IMR-90 (cell line): ENCODE measurements around the gene EPM2AIP1. TPM values are rescaled to one million over a fixed set of nuclear protein-coding genes. Genes with fewer than 3 reads are reported as not detected.

Source experiments
- ATAC-seq: fragments of 200-7000 bp; cut with Tn5 transposase; 2 replicates; pipeline ENCODE4 v1.9.1; 2020; ENCODE audit warnings: low read depth, mild to moderate bottlenecking, moderate library complexity
- BruUV-seq: library from RNA; stranded (reverse); fragments of 400-500 nt; replicated peaks from 2 replicates; lab custom pipeline; 2021; lab: Mats Ljungman, UMichigan
- CTCF ChIA-PET: fragments of 300-600 bp; formaldehyde crosslinking; extraction: SDS; loops from one replicate; lab custom pipeline; 2021; ENCODE audit warnings: antibody characterized with exemption; lab: Yijun Ruan, JAX
- POLR2A ChIA-PET: fragments of 300-600 bp; sonication (Branson Sonifier 250); formaldehyde crosslinking; loops from one replicate; lab custom pipeline; 2022; ENCODE audit warnings: antibody characterized with exemption; ENCODE audit not compliant: unreplicated experiment; lab: Charles Lee
- DNase-seq: peaks from one replicate; pipeline ENCODE4 v3.0.0; 2013
- H2AFZ ChIP-seq: replicated peaks from 2 replicates; pipeline ENCODE3; 2013; ENCODE audit warnings: low read length, mild to moderate bottlenecking; ENCODE audit not compliant: poor library complexity
- H2AK5ac ChIP-seq: 2 replicates; pipeline ENCODE4 v1.6.1; 2013; ENCODE audit warnings: low read depth, low read length, inconsistent platforms
- H2AK9ac ChIP-seq: replicated peaks from 2 replicates; pipeline ENCODE3; 2013; ENCODE audit warnings: mild to moderate bottlenecking, low read depth, low read length, moderate library complexity; ENCODE audit not compliant: poor library complexity
- H2BK120ac ChIP-seq: 2 replicates; pipeline ENCODE4 v1.6.1; 2013; ENCODE audit warnings: low read depth, low read length, inconsistent platforms
- H2BK15ac ChIP-seq: 3 replicates; pipeline ENCODE4 v1.6.1; 2013; ENCODE audit warnings: low read depth, low read length, inconsistent platforms
- H2BK20ac ChIP-seq: 2 replicates; pipeline ENCODE4 v1.6.1; 2013; ENCODE audit warnings: low read depth, mild to moderate bottlenecking, inconsistent platforms, low read length, moderate library complexity
- H2BK5ac ChIP-seq: 2 replicates; pipeline ENCODE4 v1.6.1; 2013; ENCODE audit warnings: mild to moderate bottlenecking, low read depth, low read length, inconsistent platforms; ENCODE audit not compliant: poor library complexity, severe bottlenecking
- H3K14ac ChIP-seq: replicated peaks from 2 replicates; pipeline ENCODE4 v1.6.1; 2013; ENCODE audit warnings: low read depth, low read length, inconsistent platforms
- H3K18ac ChIP-seq: 2 replicates; pipeline ENCODE4 v1.6.1; 2013; ENCODE audit warnings: low read depth, low read length, control low read depth
- H3K23ac ChIP-seq: 2 replicates; pipeline ENCODE4 v1.6.1; 2013; ENCODE audit warnings: low read depth, low read length, inconsistent platforms
- H3K27ac ChIP-seq: 2 replicates; pipeline ENCODE4 v1.5.1; 2013; ENCODE audit warnings: mild to moderate bottlenecking, control low read depth, low read length; ENCODE audit not compliant: insufficient read depth
- H3K27me3 ChIP-seq: 2 replicates; pipeline ENCODE4 v1.6.1; 2013; ENCODE audit warnings: low read length; ENCODE audit not compliant: control insufficient read depth, insufficient read depth
- H3K36me3 ChIP-seq: 2 replicates; pipeline ENCODE4 v1.6.1; 2013; ENCODE audit warnings: low read length, mixed read lengths; ENCODE audit not compliant: control insufficient read depth, insufficient read depth
- H3K4ac ChIP-seq: 2 replicates; pipeline ENCODE4 v1.6.1; 2013; ENCODE audit warnings: low read depth, low read length, inconsistent platforms
- H3K4me1 ChIP-seq: 2 replicates; pipeline ENCODE4 v1.6.1; 2013; ENCODE audit warnings: low read length, mixed read lengths; ENCODE audit not compliant: control insufficient read depth, insufficient read depth
- H3K4me2 ChIP-seq: 2 replicates; pipeline ENCODE4 v1.6.1; 2013; ENCODE audit warnings: low read depth, mild to moderate bottlenecking, control low read depth, low read length, moderate library complexity
- H3K4me3 ChIP-seq: 2 replicates; pipeline ENCODE4 v1.5.1; 2013; ENCODE audit warnings: low read depth, mild to moderate bottlenecking, control low read depth, low read length, moderate library complexity; ENCODE audit not compliant: insufficient read depth
- H3K56ac ChIP-seq: 2 replicates; pipeline ENCODE4 v1.6.1; 2013; ENCODE audit warnings: low read length, inconsistent platforms; ENCODE audit not compliant: insufficient read depth; ENCODE audit errors: extremely low read depth
- H3K79me1 ChIP-seq, 2 experiments: 2 replicates each; pipeline ENCODE4 v1.6.1; 2013; ENCODE audit warnings: low read length in 2 of 2, inconsistent platforms in 1 of 2, low read depth in 1 of 2
- H3K9ac ChIP-seq: 2 replicates; pipeline ENCODE4 v1.6.1; 2013; ENCODE audit warnings: low read depth, low read length, control low read depth
- H3K9me1 ChIP-seq: 2 replicates; pipeline ENCODE4 v1.6.1; 2013; ENCODE audit warnings: low read length, inconsistent platforms; ENCODE audit not compliant: insufficient read depth
- H3K9me3 ChIP-seq: 2 replicates; pipeline ENCODE4 v1.6.1; 2013; ENCODE audit warnings: low read length; ENCODE audit not compliant: control insufficient read depth, insufficient read depth
- H4K20me1 ChIP-seq: 2 replicates; pipeline ENCODE4 v1.6.1; 2013; ENCODE audit warnings: low read length, inconsistent platforms; ENCODE audit not compliant: insufficient read depth
- H4K5ac ChIP-seq: 2 replicates; pipeline ENCODE4 v1.6.1; 2013; ENCODE audit warnings: mild to moderate bottlenecking, low read depth, low read length, control low read depth
- H4K8ac ChIP-seq, 2 experiments: 2 replicates each; pipeline ENCODE4 v1.6.1; 2013; ENCODE audit warnings: low read depth in 2 of 2, low read length in 2 of 2, control low read depth in 1 of 2, inconsistent platforms in 1 of 2
- H4K91ac ChIP-seq: 2 replicates; pipeline ENCODE4 v1.6.1; 2013; ENCODE audit warnings: low read depth, low read length, inconsistent platforms; ENCODE audit not compliant: insufficient read depth
- BHLHE40 ChIP-seq: fragments of 150-350 bp; IDR thresholded peaks from 2 replicates; pipeline ENCODE4 v1.6.1; 2016; ENCODE audit warnings: mild to moderate bottlenecking, low read depth, low read length
- CEBPB ChIP-seq: IDR thresholded peaks from 2 replicates; pipeline ENCODE4 v1.6.1; 2012; ENCODE audit warnings: low read depth, low read length, improper control_type of control experiment
- CTCF ChIP-seq: conservative IDR thresholded peaks from 2 replicates; pipeline ENCODE4 v1.5.1; 2012; ENCODE audit warnings: mild to moderate bottlenecking, low read depth, low read length, improper control_type of control experiment
- FOS ChIP-seq: fragments of 150-350 bp; IDR thresholded peaks from 2 replicates; pipeline ENCODE4 v1.6.1; 2016; ENCODE audit warnings: low read depth, low read length
- MAZ ChIP-seq: IDR thresholded peaks from 2 replicates; pipeline ENCODE4 v1.6.1; 2012; ENCODE audit warnings: low read depth, mild to moderate bottlenecking, low read length, improper control_type of control experiment, moderate library complexity, borderline replicate concordance
- POLR2A ChIP-seq: IDR thresholded peaks from 2 replicates; pipeline ENCODE4 v1.6.1; 2012; ENCODE audit warnings: mild to moderate bottlenecking, low read depth, low read length
- RAD21 ChIP-seq: IDR thresholded peaks from 2 replicates; pipeline ENCODE4 v1.6.1; 2012; ENCODE audit warnings: low read length, improper control_type of control experiment
- RFX5 ChIP-seq: IDR thresholded peaks from 2 replicates; pipeline ENCODE4 v1.8.0; 2012; ENCODE audit warnings: low read depth, mild to moderate bottlenecking, low read length, moderate library complexity
- USF2 ChIP-seq: fragments of 150-350 bp; IDR thresholded peaks from 2 replicates; pipeline ENCODE4 v1.6.1; 2017; ENCODE audit warnings: mild to moderate bottlenecking, antibody characterized with exemption, low read length, low read depth
- dilution Hi-C: fragments of 300-500 bp; cut with HindIII; formaldehyde crosslinking; loops from one replicate; pipeline ENCODE4 v1.14.3; 2018; ENCODE audit warnings: low sequenced_read_pairs; ENCODE audit not compliant: unreplicated experiment
- in situ Hi-C: fragments of 300-500 bp; cut with MboI; formaldehyde crosslinking; loops from 3 replicates; pipeline ENCODE4 v1.14.3; 2019; ENCODE audit warnings: low sequenced_read_pairs, inconsistent platforms, mixed read lengths
- intact Hi-C: fragments of 100-400 bp; cut with micrococcal nuclease; formaldehyde crosslinking; loops from 2 replicates; pipeline ENCODE4 v1.10.0; 2022
- polyA plus RNA-seq, 3 experiments: library from polyadenylated mRNA; depleted of rRNA; stranded (reverse); fragments of >200 nt; gene quantifications; 2 replicates each; pipeline ENCODE4 v1.2.3, GENCODE V29; 2012; ENCODE audit warnings: low replicate concordance in 1 of 3
- total RNA-seq: library from RNA; depleted of rRNA; stranded (reverse); fragments of >200 nt; gene quantifications from 2 replicates; pipeline ENCODE4 v1.2.3, GENCODE V29; 2012

The EPM2AIP1 gene
- total and polyA plus RNA-seq, 2 of the 4 experiments (the other 2 are of a cell fraction), result 6.4 to 13.4 TPM

- no peak overlapping the region for H4K8ac ChIP-seq
- H3K14ac ChIP-seq, result no peak overlapping the region
- no peak overlapping the region for H3K56ac ChIP-seq
- no peak overlapping the region for H2AK9ac ChIP-seq
- H3K18ac ChIP-seq, result no peak overlapping the region
- no peak overlapping the region for H2AK5ac ChIP-seq
- no peak overlapping the region for H3K4ac ChIP-seq
- no peak overlapping the region for H3K4me3 ChIP-seq
- H4K91ac ChIP-seq, result no peak overlapping the region
- H3K79me1 ChIP-seq, result no peaks in the 10 kb centered on the region
- no peaks in the 10 kb centered on the region for H3K27me3 ChIP-seq
- ATAC-seq, result no peak
- no TSS peak for BruUV-seq
- in situ Hi-C loops (no loop called here), dilution Hi-C loops (no loop called here), intact Hi-C loops (no loop called here)
- ChIA-PET CTCF (no interaction called here), POLR2A (no interaction called here)
- no peaks in the 10 kb centered on the region for H4K20me1 ChIP-seq
- 0 out of 2 replicates have a peak, but pooled peaks cover 2% of the 10 kb centered on the region for H3K9me1 ChIP-seq
- H2BK15ac ChIP-seq, result no peak overlapping the region
- H2BK5ac ChIP-seq, result no peak overlapping the region
- H3K23ac ChIP-seq, result no peak overlapping the region
- no peak for DNase-seq
- H2BK20ac ChIP-seq, result no peak overlapping the region
- H2AFZ ChIP-seq, result no peak overlapping the region
- no peaks in the 10 kb centered on the region for H3K36me3 ChIP-seq
- H3K27ac ChIP-seq, result no peak overlapping the region
- no peak for TF ChIP-seq FOS
- no peak for TF ChIP-seq RAD21
- TF ChIP-seq BHLHE40, result no peak
- no peak for TF ChIP-seq USF2
- no peak for TF ChIP-seq CEBPB
- TF ChIP-seq MAZ, result no peak
- no peak for TF ChIP-seq RFX5
- no peak for TF ChIP-seq POLR2A
- TF ChIP-seq CTCF, result no peak
- H3K4me1 ChIP-seq, result peaks cover 1% of the 10 kb centered on the region
- no peak overlapping the region for H4K5ac ChIP-seq
- H2BK120ac ChIP-seq, result no peak overlapping the region
- H3K9ac ChIP-seq, result no peak overlapping the region
- no peak overlapping the region for H3K4me2 ChIP-seq
- no peaks in the 10 kb centered on the region for H3K9me3 ChIP-seq
Observed at GRCh38 chr3:36964817-36965216, 28.1 kb downstream of the EPM2AIP1 start.
